ENCODE results near the gene PARVG.
A peak's percentile ranks its signal among the peaks of the same experiment; 100 is the strongest.

PARVG gene

DNA sequence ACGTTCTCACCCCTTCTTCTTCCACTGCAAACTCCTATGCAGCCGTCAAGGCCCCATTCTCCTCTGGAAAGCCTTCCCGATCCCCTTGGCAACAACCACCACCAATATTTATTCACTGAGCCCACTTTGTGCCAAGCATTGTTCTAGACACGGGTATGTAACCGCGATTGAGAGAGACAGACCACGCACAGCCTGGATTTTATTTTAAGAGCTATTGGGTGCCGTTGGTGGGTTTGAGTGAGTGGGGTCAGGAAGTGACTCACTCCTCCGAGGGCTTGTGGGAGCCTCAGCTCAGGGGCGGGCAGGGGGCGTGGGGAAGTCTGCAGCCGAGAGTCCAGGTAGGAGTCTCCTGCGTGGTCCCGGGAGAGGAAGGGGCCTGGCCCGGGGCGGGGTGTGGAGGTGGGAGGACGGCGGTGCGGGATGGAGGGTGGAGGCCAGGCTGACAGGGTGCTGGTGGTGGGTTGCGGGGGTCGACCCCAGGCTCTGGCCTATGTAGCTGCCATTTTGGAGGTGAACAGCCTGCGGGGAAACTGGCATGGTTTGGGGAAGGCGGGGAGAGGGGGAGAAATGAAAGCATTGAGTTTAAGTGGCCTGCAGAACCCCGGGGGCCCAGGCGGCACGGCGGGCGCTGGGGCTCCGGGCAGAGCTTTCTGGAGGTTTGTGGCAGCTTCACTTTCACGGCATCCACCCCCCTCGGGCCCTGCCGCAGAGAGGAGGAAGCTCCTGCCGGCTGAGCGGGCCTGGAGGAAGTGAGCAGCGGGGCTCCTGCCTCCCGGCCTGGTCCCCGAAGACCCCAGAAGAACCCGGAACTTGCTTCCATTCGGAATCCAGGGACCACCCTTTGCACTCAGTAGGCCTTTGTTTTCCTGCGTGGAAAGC, 547 bp downstream of the PARVG start:
- DNase-seq (ENCODE audit: low read depth), result peak; percentile 72

DNA sequence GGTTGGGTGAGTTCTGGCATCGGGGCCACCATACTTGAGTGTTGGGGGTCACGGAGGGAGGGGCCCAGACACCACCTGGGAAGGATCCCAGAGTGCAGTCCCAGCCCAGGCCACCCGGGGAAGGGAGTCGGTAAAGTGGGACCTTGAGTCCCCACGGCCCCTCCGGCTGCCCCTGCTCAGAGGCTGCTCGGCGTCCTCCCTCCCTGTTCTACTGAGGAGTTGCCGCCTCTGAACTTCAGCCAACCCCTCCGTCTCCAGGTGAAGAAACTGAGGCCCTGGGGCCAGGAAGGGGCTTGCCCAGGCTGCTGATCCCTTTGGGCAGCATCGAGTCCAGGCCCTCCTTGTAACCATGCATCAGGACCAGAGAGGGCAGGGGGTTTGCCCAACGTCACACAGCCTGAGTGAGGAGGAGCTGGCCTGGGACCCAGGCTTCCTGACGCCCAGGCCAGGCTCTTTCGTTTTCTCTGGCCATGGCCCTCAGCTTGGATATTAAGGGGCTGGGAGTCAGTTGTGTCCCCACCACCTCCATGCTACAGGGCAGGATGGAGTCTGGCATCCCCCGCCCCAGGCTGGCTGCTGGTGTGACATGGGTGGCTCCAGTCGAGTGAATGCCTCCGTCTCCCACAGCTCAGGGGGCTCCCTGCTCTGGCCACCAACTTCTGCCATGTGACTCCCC, 1.3 kb downstream of the PARVG start:
- no peak for DNase-seq (ENCODE audit: low read depth)

DNA sequence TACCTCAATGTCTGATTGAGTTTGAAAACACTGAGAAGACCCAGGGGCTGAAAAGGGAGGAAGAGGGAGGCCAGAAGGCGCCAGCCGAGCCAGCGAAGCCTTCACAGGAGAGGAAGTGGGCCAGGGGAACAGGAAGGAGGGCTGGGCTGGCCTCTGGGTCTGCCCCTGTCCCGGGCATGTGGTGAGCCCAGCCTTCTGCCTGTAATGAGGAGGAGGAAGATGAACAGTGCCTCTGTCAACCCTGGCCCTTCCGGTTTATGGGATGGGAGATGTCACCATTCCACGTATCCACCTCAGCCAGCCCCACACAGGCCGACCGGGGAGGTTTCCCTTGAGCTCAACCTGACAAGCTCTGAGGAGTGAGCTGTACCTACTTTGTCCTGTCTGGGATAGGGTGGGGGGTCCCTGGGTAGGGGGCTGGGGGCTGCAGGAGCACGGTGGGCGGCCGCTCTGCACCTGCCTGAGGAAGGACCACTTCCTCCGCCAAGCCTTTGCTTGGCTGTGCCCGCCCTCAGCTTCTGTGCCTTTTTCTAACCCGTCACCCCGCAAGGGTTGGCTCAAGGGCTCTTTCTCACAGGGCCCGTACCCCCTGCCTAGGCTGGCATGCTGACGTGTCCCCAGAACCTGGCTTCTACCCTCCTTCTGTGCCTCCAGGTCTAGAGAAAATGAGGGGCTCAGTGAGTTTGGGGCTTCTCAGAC, 2.0 kb downstream of the PARVG start:
- DNase-seq (ENCODE audit: low read depth), result no peak

DNA sequence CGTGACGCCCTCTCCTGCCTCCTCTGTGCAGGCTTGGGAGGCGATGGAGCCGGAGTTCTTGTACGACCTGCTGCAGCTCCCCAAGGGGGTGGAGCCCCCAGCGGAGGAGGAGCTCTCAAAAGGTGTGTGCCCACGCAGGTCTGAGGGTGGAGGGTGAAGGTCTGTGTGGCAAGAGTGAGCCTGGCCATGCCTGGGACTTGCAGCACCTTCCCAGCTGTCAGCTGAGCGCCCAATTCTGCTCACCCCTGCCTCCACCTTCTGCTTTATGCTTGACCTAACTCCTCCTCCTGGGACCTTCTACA, 2.5 kb downstream of the PARVG start:
- no peak for DNase-seq (ENCODE audit: low read depth)

DNA sequence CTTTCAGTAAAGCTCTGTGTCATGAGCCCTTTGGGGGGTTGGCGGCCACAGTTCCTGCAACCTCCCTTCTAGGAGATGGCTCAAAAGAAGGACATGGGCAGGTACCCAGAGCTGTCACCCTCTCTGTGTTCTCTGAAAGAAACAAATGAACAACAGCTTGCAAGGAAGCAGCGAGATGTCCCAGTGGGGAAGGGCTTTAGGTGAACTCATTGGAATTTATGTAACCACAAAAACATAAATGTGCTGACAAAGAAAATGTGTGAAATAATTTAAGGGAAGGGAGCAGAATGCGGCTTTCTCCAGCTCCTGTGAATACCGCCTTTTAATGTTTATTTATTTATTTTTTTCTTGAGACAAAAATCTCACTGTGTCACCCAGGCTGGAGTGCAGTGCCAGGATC, 3.3 kb downstream of the PARVG start:
- DNase-seq (ENCODE audit: low read depth), result no peak

DNA sequence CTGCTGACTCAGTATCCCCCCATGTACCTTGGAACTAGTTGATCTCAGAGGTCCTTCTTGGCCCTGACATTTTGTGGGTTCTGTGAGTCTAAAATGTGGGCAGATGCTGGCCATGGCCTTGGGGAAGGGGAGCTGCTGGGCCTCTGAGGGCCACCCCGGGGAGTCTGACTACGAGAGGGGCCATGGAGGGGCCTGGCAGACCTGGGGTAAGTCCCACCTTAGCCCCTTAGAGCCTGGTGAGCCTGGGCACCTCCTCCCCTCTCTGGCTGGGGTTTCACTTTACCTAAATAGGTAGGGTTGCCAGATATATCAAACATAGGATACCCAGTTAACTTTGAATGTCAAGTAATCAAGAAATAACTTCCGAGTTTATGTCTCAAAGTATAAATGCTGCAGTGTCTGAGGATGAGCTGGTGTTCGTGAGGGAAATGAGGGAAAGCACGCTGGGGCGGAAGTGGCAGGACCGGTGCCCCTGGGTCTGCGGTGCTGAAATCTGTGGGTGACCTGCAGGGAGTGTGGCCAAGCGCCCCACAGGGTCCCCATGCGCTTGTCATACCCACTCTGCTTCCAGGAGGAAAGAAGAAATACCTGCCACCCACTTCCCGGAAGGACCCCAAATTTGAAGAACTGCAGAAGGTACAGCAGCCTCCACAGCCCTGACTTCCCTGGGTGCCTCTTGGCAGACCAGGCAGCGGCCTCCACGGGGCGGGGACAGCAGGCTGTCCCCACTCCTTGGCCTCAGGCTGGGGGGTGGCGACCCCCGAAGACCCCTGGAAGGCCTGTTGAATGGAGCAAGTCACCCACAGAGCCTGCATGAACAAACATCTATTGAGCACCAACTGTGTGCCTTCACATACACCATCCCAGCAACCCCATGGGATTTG, 4.8 kb downstream of the PARVG start:
- no peak for DNase-seq (ENCODE audit: low read depth)

DNA sequence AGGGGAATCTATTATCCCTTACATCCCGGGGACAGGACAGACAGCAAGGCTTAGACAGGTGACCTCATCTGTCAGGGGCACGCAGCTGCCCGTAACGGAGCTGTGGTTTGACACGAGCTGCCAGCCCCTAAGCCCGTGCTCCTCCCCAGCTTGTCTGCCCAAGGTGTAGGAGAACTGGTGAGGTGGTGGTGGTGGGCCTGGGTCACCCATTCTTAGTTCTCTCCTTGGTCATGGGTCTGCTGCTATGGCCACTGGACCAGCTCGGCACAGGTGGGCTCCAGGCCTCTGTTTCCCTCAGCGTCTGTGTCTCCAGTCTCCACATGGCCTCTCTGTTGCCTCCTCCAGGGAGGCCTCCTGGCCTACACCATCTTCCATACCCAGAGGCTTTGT, 5.4 kb downstream of the PARVG start:
- DNase-seq (ENCODE audit: low read depth), result no peak

DNA sequence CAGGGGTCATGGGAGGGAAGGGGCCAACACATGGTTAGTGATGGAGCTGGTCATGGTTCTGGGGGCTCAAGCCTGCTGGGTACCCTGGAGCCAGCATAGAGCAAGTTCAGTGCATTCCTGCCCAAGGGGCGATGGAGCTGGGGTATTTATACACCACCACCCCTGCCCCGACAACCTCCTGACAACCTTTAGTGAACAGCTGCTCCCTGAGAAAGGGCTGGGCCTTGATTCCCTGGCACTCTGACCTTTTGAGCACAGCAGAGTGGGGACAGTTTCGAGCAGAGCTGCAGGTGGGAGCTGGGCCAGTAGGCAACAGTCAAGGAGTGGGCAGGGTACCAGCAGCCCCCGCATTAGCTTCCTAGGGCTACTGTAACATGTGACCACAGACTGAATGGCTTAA, 6.0 kb downstream of the PARVG start:
- no peak for DNase-seq (ENCODE audit: low read depth)

DNA sequence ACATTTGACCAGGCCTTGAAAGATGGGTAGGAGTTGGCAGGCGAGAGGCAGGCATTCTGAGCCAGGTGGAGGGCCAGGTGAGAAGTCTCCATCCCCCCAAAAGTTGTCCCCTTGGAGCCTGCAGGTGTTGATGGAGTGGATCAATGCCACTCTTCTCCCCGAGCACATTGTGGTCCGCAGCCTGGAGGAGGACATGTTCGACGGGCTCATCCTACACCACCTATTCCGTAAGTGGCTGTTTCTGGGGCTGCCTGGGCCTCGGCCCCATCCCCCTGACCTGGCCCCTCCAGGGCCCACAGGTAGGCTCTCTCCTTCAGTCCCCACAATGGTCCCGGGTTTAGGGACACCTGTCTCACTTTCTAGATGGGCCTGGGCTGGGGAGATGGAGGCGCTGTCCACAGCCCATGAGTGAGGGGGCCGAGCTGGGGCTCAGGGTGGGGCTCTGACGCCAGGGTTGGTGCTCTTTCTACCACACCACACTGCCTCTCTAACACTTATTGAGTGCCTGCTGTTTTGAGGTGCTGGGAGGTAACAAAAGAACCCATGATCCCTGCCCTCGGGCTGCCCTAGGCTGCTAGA, 7.0 kb downstream of the PARVG start:
- DNase-seq (ENCODE audit: low read depth), result no peak

DNA sequence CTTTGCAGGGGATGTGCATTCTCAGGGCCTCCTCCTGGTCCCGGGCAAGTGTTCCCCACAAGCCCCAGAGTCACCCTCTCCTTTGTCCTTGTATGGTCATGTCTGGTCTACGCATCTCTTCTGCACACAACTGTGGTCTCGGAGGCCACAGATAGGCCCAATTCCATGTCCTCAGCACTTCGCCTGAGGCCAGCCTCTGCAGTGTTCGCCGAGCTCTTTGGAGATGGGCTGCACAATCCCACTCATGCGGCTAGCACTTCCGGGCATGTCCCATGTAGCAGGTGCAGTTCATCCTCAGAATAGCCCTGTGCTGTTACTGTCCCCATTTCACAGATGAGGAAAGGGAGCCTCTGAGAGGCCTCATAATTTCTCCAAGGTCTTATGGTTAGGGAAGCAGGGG, 7.6 kb downstream of the PARVG start:
- DNase-seq (ENCODE audit: low read depth), result no peak

DNA sequence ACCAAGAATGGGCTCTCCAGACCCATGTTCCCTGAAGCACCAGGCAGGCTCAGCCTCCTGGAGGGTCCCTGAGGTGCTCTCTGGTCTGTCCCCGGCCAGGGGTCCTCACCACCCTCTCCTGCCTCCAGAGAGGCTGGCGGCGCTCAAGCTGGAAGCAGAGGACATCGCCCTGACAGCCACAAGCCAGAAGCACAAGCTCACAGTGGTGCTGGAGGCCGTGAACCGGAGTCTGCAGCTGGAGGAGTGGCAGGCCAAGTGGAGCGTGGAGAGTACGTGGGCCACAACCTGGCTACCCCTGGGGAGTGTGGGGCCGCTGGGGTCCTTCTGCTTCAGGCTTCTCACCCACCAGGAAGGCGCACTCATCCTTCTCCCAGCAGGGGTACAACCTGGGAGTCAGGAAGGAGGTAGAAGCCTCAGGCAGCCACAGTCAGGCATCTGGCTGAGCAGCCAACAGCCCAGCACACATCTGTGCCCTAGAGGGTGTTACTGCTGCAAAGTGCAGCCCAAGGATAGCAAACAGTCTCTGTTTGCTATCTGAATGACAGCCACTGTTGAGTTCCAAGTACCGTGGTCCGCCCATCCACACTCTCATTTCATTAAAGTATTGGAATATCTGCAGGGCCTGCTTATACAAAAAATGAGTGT, 8.4 kb downstream of the PARVG start:
- no peak for DNase-seq (ENCODE audit: low read depth)

DNA sequence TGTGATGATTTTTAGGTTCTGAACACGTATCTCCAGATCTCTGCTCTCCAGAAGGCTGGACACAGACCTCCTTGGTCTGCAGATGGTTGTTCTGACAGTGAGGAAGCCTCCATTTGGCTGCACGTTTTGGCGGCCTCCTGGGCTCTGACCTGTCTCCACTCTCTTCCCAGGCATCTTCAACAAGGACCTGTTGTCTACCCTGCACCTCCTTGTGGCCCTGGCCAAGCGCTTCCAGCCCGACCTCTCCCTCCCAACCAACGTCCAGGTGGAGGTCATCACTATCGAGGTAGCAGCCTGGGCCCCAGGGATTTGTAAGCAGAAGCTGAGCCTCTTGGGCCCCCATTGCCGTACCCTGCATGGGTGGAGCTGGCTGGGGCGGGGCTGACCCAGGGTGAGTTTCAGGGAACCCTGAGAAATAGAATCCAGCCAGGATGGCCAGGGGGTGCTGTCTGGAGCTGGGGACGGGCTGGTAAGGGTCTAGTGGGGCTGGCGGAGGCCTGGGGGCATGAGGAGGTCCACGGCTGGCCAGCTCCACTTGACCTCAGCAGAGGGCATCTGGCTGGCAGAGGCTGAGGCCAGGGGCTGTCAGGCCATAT, 9.8 kb downstream of the PARVG start:
- DNase-seq (ENCODE audit: low read depth), result no peak

DNA sequence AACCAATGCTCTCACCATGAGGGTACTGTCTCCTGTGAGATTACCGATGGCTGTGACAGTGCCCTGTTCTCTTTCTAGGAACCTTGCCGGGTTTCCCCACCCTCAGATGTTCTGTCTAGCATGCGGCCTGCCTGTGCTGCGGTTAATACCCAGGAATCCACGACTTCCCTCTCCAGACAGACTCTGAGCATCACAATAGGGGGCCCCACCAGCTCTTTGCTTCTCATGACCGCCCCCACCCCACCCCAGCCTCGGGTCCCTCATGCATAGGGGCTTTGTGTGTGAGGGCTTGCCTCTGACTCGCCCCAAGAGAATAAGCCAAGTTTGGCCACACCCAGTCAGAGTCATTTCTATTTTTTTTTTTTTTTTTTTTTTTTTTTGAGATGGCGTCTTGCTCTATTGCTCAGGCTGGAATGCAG, 10.3 kb downstream of the PARVG start:
- DNase-seq (ENCODE audit: low read depth), result no peak

DNA sequence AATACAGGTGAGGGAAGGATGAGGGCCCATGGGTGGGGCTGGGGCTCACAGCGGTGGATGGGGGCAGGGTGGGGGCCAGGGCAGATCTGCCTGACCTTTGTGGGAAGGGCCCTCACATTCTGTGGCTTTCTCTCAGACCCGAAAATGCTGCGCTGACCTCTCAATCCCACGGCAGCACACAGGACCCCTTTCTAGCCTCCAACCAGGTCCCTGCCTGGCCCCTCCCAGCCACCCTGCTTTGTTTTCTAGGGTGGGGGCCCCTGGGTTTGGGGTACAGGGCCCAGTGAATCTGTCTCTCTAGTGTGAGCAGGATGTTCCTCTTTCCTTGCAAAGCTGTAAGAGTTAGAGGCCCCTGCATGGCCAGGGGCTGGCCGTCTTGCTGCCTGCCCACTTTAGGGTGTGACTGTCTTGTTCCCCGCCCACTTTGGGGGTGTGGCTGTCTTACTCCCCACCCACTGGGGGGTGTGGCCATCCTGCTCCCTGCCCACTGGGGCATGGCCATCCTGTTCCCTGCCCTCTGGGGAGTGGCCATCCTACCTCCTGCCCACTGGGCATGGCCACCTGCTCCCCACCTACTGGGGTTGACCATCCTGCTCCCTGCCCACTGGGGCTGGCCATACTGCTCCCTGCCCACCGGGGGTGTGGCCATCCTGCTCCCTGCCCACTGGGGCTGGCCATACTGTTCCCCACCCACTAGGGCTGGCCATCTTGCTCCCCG, 11.5 kb downstream of the PARVG start:
- DNase-seq (ENCODE audit: low read depth), result no peak

DNA sequence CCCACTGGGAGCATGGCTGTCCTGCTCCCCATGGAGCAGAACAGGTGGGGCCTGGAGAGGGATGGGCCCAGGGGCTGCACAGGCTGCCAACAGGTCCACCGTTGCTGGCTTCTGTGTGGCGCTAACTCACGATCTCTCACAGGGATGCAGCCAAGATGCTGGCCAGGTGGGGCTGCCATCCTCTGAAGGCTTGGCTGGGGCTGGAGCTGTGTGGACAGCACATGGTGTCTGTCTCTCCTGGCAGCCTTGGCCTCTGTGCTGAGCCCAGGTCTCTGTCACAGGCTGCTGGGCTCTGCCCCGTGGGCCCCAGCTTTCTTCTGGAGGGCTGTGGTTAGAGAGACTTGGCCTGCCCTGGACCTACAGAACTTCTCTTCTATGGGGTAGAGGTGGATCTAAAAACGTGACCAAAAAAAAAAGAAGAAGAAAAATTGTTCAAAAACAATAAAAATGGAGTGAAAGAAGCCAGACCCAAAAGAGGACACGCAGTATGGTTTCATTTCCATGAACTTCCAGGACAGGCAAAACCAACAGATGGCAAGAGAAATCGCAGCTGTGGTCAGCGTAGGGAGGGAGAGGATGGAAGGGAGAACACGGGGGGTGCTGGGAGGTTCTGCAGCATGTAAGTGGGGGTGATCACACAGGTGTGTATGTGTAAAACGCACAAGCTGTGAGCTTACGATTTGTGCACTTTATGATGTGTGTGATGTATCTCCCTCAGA, 12.2 kb downstream of the PARVG start:
- no peak for DNase-seq (ENCODE audit: low read depth)

DNA sequence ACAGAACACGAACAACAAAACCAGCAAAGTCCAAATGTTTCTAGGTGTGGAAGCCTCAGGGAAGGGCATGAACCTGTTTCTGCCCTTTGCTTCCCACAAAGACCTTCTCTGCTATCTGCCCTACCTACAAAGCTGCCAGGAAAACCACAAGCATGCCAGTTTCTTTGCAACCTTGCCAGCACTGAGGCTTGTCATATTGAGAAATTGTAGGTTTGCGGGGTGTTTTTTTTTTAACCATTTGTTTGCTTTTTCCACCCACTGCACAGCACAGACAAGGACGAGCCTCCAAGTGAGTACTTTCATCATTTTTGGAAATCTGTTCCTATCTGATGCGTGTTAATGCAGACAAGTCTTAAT, 12.8 kb downstream of the PARVG start:
- DNase-seq (ENCODE audit: low read depth), result no peak

DNA sequence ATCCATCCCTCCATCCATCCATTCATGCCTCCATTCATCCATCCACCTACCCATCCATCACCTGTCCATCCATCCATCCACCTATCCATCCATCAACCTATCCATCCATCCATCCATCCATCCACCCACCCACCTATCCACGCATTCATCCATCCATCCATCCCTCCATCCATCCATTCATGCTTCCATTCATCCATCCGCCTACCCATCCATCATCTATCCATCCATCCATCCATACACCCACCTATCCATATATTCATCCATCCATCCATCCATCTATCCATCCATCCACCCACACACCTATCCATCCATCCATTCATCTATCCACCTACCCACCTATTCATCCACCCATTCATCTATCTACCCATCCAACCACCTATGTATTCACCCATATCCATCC, 13.8 kb downstream of the PARVG start:
- DNase-seq (ENCODE audit: low read depth), result no peak

DNA sequence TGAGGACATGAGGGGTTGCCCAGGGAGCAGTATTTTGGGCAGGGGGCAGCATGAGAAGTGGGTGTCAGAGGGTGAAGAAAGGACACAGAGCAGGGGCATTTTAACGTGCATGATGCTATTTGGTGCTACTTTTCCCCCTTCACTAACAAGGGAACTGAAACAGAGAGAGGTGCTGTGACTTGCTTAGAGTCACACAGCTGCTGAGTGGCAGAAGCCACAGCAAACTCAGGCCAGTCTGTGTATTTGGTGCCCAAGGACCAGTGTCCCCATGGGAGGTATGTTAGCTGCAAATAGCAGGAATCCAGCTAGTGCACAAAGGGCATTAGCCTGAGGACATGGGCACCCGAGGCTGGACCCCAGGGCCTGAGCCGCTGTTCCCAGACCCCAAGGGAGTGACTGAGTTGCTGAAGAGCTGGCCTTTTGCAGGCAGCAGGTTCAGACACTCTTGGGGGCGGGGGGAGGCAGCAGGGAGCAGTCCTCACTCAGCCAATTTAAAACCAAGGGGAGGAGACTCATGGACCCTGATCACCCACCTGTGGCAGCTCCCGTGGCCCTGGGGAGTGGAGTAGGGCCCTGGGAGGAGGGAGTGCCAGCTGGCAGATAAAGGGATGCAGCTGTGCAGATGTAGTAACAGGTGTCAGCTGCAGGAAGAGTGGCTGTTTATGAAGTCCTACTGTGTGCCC, 14.6 kb downstream of the PARVG start:
- no peak for DNase-seq (ENCODE audit: low read depth)

DNA sequence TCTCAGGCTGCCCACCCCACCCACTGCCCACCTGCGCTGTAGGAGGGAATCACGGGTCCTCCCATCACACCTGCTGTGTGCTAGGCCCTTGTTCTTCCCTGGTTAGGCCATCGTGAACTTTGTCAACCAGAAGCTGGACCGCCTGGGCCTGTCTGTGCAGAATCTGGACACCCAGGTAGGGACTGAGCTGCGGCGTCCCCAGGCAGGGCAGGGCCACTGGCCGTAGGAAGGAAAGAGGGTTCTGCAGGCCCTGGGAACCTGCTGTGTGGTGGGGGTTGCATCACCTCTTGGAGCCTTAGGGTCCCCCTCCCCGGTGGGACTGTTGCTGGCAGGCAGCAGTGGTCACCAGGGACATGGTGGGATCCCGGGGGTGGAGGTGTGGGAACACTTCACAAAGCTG, 15.5 kb downstream of the PARVG start:
- DNase-seq (ENCODE audit: low read depth), result no peak
